ENCODE measurements around the gene R3HDM2. TPM values are rescaled to one million over a fixed set of nuclear protein-coding genes. Genes with fewer than 3 reads are reported as not detected.

The R3HDM2 gene
- total RNA-seq, 1 donor from 2014 or later = 57.3 TPM

DNA sequence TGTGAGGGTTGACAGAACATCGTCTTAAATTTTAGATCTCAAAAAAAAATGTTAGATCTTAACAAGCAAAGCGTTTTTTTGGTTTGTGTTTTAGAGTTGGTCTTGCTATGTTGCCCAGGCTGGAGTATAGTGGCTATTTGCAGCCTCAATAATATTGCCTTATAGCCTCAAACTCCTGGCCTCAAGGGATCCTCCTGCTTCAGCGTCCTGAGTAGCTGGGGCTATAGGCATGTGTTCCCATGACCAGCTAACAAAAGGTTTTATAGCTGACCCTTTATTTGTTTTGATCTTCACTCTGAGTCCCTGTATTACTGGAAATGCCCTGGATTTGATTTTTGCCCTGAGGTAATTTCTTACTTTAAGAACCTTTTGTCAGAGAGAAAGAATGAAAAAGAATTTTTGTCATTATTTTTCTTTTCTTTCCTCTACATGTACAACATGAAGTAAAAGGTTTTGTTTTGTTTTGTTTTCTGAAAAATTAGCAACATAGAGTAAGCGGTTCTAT lies 9.0 kb upstream of the R3HDM2 start:
- Mint-ChIP-seq H3K4me1 (no peaks in the 10 kb centered on the region), H3K27me3 (ENCODE audit: low read depth) (no peaks in the 10 kb centered on the region), H3K9me3 (no peaks in the 10 kb centered on the region), H3K4me3 (no peak overlapping the region), H3K36me3 (ENCODE audit: low read depth) (no peaks in the 10 kb centered on the region), H3K27ac (ENCODE audit: unreplicated experiment) (no peak overlapping the region)
- DNase-seq (ENCODE audit: low read depth, low spot score) = no peak
- TF ChIP-seq, protein P1, sequence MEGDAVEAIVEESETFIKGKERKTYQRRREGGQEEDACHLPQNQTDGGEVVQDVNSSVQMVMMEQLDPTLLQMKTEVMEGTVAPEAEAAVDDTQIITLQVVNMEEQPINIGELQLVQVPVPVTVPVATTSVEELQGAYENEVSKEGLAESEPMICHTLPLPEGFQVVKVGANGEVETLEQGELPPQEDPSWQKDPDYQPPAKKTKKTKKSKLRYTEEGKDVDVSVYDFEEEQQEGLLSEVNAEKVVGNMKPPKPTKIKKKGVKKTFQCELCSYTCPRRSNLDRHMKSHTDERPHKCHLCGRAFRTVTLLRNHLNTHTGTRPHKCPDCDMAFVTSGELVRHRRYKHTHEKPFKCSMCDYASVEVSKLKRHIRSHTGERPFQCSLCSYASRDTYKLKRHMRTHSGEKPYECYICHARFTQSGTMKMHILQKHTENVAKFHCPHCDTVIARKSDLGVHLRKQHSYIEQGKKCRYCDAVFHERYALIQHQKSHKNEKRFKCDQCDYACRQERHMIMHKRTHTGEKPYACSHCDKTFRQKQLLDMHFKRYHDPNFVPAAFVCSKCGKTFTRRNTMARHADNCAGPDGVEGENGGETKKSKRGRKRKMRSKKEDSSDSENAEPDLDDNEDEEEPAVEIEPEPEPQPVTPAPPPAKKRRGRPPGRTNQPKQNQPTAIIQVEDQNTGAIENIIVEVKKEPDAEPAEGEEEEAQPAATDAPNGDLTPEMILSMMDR (conservative IDR thresholded peaks at IDR 0.05) = no peak

DNA sequence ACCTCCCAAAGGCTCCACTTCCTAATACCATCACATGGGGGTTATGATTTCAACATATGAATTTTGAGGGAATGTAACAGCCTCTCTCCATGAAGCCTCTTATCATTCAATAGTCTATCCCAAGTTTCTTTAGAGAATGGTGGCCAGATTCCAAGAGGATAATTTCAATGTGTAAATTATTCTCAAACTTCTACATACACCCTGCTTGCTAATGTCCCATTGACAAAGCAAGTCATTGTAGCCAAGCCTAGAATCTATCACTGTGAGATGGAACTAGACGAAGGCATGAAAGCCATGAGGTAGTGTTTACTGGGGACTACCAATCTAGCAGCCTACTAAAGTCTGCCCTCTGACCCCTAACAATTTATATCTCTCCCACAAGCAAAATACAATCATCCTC lies 7.6 kb upstream of the R3HDM2 start:
- Mint-ChIP-seq H3K9me3 (no peaks in the 10 kb centered on the region), H3K4me3 (no peak overlapping the region), H3K36me3 (ENCODE audit: low read depth) (no peaks in the 10 kb centered on the region), H3K27ac (ENCODE audit: unreplicated experiment) (no peak overlapping the region), H3K27me3 (ENCODE audit: low read depth) (no peaks in the 10 kb centered on the region), H3K4me1 (no peaks in the 10 kb centered on the region)
- no peak for DNase-seq (ENCODE audit: low read depth, low spot score)
- TF ChIP-seq, protein P1 (conservative IDR thresholded peaks at IDR 0.05) = no peak

GRCh38 chr12:57435293-57435692 lies 4.5 kb upstream of the R3HDM2 start:
- TF ChIP-seq, protein P1 (conservative IDR thresholded peaks at IDR 0.05) = no peak
- H3K27me3 Mint-ChIP-seq (ENCODE audit: low read depth) = no peaks in the 10 kb centered on the region

GRCh38 chr12:57434517-57435223 lies 3.8 kb upstream of the R3HDM2 start, which contains the start of gene INHBC:
INHBC (plus strand) TSS chr12:57434784; CDS start chr12:57434887, 103 bp downstream.
- no peak for DNase-seq (ENCODE audit: low read depth, low spot score)
- Mint-ChIP-seq H3K36me3 (ENCODE audit: low read depth) (no peaks in the 10 kb centered on the region), H3K4me1 (peaks cover 15% of the 10 kb centered on the region), H3K4me3 (peak within 1 kb of the TSS; percentile 53), H3K27ac (ENCODE audit: unreplicated experiment) (no peak within 1 kb of the TSS), H3K9me3 (no peaks in the 10 kb centered on the region), H3K27me3 (ENCODE audit: low read depth) (no peaks in the 10 kb centered on the region)
- TF ChIP-seq, protein P1 (conservative IDR thresholded peaks at IDR 0.05) = no peak

More at GRCh38 chr12:57435293-57435692, 4.5 kb upstream of the R3HDM2 start:
- Mint-ChIP-seq H3K27ac (ENCODE audit: unreplicated experiment) (no peak overlapping the region), H3K4me1 (peaks cover 9% of the 10 kb centered on the region), H3K36me3 (ENCODE audit: low read depth) (no peaks in the 10 kb centered on the region), H3K9me3 (no peaks in the 10 kb centered on the region), H3K4me3 (peak overlapping the region; percentile 53)
- no peak for DNase-seq (ENCODE audit: low read depth, low spot score)

GRCh38 chr12:57433370-57433769 lies 2.5 kb upstream of the R3HDM2 start:
- Mint-ChIP-seq H3K4me3 (no peak overlapping the region), H3K36me3 (ENCODE audit: low read depth) (no peaks in the 10 kb centered on the region), H3K9me3 (no peaks in the 10 kb centered on the region), H3K4me1 (peaks cover 21% of the 10 kb centered on the region), H3K27me3 (ENCODE audit: low read depth) (no peaks in the 10 kb centered on the region), H3K27ac (ENCODE audit: unreplicated experiment) (no peak overlapping the region)
- no peak for DNase-seq (ENCODE audit: low read depth, low spot score)
- TF ChIP-seq, protein P1 (conservative IDR thresholded peaks at IDR 0.05) = no peak
